Mesothelial cell of epicardium (in vitro differentiated cells): ENCODE measurements around the gene TMEM179. TPM values are rescaled to one million over a fixed set of nuclear protein-coding genes. Genes with fewer than 3 reads are reported as not detected.

ENCODE experiments used
- DNase-seq, 2 experiments: peaks; one replicate each; pipeline ENCODE4 v3.0.0; 2021; ENCODE audit warnings: low spot score in 2 of 2; ENCODE audit not compliant: unreplicated experiment in 2 of 2
- H3K27ac Mint-ChIP-seq: 2 replicates; pipeline ENCODE4 v1.8.0; 2021; ENCODE audit warnings: mixed read lengths
- H3K27me3 Mint-ChIP-seq: 2 replicates; pipeline ENCODE4 v1.8.0; 2021; ENCODE audit warnings: low read depth, mixed read lengths
- H3K36me3 Mint-ChIP-seq: 2 replicates; pipeline ENCODE4 v1.8.0; 2021; ENCODE audit warnings: mixed read lengths
- H3K4me1 Mint-ChIP-seq: 2 replicates; pipeline ENCODE4 v1.8.0; 2021; ENCODE audit warnings: mixed read lengths
- H3K4me3 Mint-ChIP-seq: 2 replicates; pipeline ENCODE4 v1.8.0; 2021; ENCODE audit warnings: mild to moderate bottlenecking, moderate library complexity, mixed read lengths
- H3K9me3 Mint-ChIP-seq: 2 replicates; pipeline ENCODE4 v1.8.0; 2021; ENCODE audit warnings: mixed read lengths
- CTCF ChIP-seq: fragments of 200-600 bp; sonication (generic); IDR thresholded peaks from one replicate; pipeline ENCODE4 v1.5.0; 2021; ENCODE audit warnings: antibody characterized with exemption; ENCODE audit not compliant: unreplicated experiment
- total RNA-seq: library from RNA; stranded (reverse); gene quantifications from 3 replicates; pipeline ENCODE4 v1.2.1, GENCODE V29; 2021

The TMEM179 gene
- total RNA-seq, 1 donor from 2014 or later = 6.0 TPM

- Mint-ChIP-seq H3K27ac (no peak overlapping the region), H3K27me3 (peaks cover 31% of the 10 kb centered on the region), H3K36me3 (no peaks in the 10 kb centered on the region), H3K4me1 (peaks cover 23% of the 10 kb centered on the region), H3K9me3 (no peaks in the 10 kb centered on the region), H3K4me3 (no peak overlapping the region)
- no peak for DNase-seq
- no peak for TF ChIP-seq CTCF
These were observed 44.6 kb downstream of the TMEM179 start for GRCh38 chr14:104559804-104560585.

- no peaks in the 10 kb centered on the region for H3K9me3 Mint-ChIP-seq
These were observed 45.4 kb downstream of the TMEM179 start for GRCh38 chr14:104559028-104559803.

GRCh38 chr14:104558231-104559027 lies 46.1 kb downstream of the TMEM179 start:
- Mint-ChIP-seq H3K27ac (no peak overlapping the region), H3K4me3 (no peak overlapping the region), H3K36me3 (no peaks in the 10 kb centered on the region), H3K4me1 (peaks cover 20% of the 10 kb centered on the region), H3K27me3 (peaks cover 26% of the 10 kb centered on the region), H3K9me3 (no peaks in the 10 kb centered on the region)
- peak in 1 of 2 experiments; percentile 5 for DNase-seq
- no peak for TF ChIP-seq CTCF

More at GRCh38 chr14:104559028-104559803, 45.4 kb downstream of the TMEM179 start:
- no peak overlapping the region for H3K4me3 Mint-ChIP-seq
- peaks cover 24% of the 10 kb centered on the region for H3K4me1 Mint-ChIP-seq
- H3K27ac Mint-ChIP-seq = no peak overlapping the region
- H3K36me3 Mint-ChIP-seq = no peaks in the 10 kb centered on the region
- H3K27me3 Mint-ChIP-seq = peaks cover 27% of the 10 kb centered on the region
- TF ChIP-seq CTCF = no peak
- no peak for DNase-seq

- no peak for TF ChIP-seq CTCF
- Mint-ChIP-seq H3K4me1 (peaks cover 21% of the 10 kb centered on the region), H3K4me3 (no peak overlapping the region), H3K9me3 (no peaks in the 10 kb centered on the region), H3K36me3 (no peaks in the 10 kb centered on the region), H3K27ac (no peak overlapping the region), H3K27me3 (peaks cover 31% of the 10 kb centered on the region)
- no peak for DNase-seq
These were observed 46.8 kb downstream of the TMEM179 start for GRCh38 chr14:104557766-104558165.

GRCh38 chr14:104557086-104557485 lies 47.5 kb downstream of the TMEM179 start:
- peaks cover 37% of the 10 kb centered on the region for H3K27me3 Mint-ChIP-seq
- no peak for DNase-seq

More at GRCh38 chr14:104557086-104557485, 47.5 kb downstream of the TMEM179 start:
- H3K27ac Mint-ChIP-seq = no peak overlapping the region
- no peaks in the 10 kb centered on the region for H3K9me3 Mint-ChIP-seq
- H3K36me3 Mint-ChIP-seq = no peaks in the 10 kb centered on the region
- H3K4me1 Mint-ChIP-seq = peaks cover 21% of the 10 kb centered on the region
- TF ChIP-seq CTCF = no peak
- no peak overlapping the region for H3K4me3 Mint-ChIP-seq
